ENCODE data around the gene ZBTB44.
"Not testable (repeated sequence)": the region's sequence is repeated elsewhere in the genome, so short reads cannot be mapped to it uniquely, and the experiment has no call there.

The ZBTB44 gene

GRCh38 chr11:130246270-130246669 is 68.4 kb downstream of the ZBTB44 start:
- no peak overlapping the region for H3K27ac ChIP-seq (ENCODE audit: low read length)
- no peaks in the 10 kb centered on the region for H3K36me3 ChIP-seq (ENCODE audit: control insufficient read depth in 1 of 2, insufficient read depth in 2 of 2, low read length in 2 of 2)
- no peaks in the 10 kb centered on the region for H3K27me3 ChIP-seq (ENCODE audit: low read depth, low read length)
- H3K4me3 ChIP-seq (ENCODE audit: low read depth in 1 of 2, low read length in 2 of 2) = no peak overlapping the region
- peaks cover 0 to 25% of the 10 kb centered on the region in 2 donors for H3K4me1 ChIP-seq (ENCODE audit: control insufficient read depth in 1 of 2, insufficient read depth in 2 of 2, low read length in 2 of 2)
- H3K9me3 ChIP-seq (ENCODE audit: control insufficient read depth in 1 of 2, low read length in 2 of 2) = no peaks in the 10 kb centered on the region

- H3K27ac ChIP-seq (ENCODE audit: low read length); H3K9me3 ChIP-seq (ENCODE audit: control insufficient read depth in 1 of 2, low read length in 2 of 2); H3K36me3 ChIP-seq (ENCODE audit: control insufficient read depth in 1 of 2, insufficient read depth in 2 of 2, low read length in 2 of 2); H3K4me3 ChIP-seq (ENCODE audit: low read depth in 1 of 2, low read length in 2 of 2); H3K27me3 ChIP-seq (ENCODE audit: low read depth, low read length): not testable (repeated sequence)
- H3K4me1 ChIP-seq (ENCODE audit: control insufficient read depth in 1 of 2, insufficient read depth in 2 of 2, low read length in 2 of 2) = peaks cover 0 to 25% of the 10 kb centered on the region in 2 donors
Observed at GRCh38 chr11:130245375-130245774, 69.3 kb downstream of the ZBTB44 start.

DNA sequence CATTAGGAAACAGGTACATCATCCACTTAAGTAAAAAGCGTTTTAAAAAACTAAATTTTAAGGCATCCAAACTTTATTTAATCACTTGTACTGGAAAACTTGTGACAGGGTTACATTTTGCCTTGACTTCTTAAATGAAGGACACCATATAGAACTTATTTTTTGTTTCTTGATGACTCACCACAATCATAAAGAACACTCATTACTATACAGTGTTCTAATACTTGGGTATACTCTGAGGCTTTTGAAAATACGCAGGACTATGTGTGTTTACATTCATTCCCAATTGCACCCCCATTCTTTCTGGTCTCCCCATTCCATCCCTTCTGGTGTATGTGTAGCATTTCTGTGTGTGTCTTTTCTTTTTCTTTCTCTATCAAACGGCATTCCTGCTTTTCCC is 69.9 kb downstream of the ZBTB44 start:
- Histone ChIP-seq H3K4me3 (ENCODE audit: low read depth in 1 of 2, low read length in 2 of 2) (no peak overlapping the region), H3K4me1 (ENCODE audit: control insufficient read depth in 1 of 2, insufficient read depth in 2 of 2, low read length in 2 of 2) (peaks cover 0 to 25% of the 10 kb centered on the region in 2 donors), H3K27ac (ENCODE audit: low read length) (no peak overlapping the region), H3K27me3 (ENCODE audit: low read depth, low read length) (no peaks in the 10 kb centered on the region), H3K9me3 (ENCODE audit: control insufficient read depth in 1 of 2, low read length in 2 of 2) (no peaks in the 10 kb centered on the region), H3K36me3 (ENCODE audit: control insufficient read depth in 1 of 2, insufficient read depth in 2 of 2, low read length in 2 of 2) (no peaks in the 10 kb centered on the region)

- H3K27ac ChIP-seq (ENCODE audit: low read length) = no peak overlapping the region
- no peak overlapping the region for H3K4me3 ChIP-seq (ENCODE audit: low read depth in 1 of 2, low read length in 2 of 2)
- peaks cover 1 to 9% of the 10 kb centered on the region in 2 donors for H3K36me3 ChIP-seq (ENCODE audit: control insufficient read depth in 1 of 2, insufficient read depth in 2 of 2, low read length in 2 of 2)
- peaks cover 0 to 25% of the 10 kb centered on the region in 2 donors for H3K4me1 ChIP-seq (ENCODE audit: control insufficient read depth in 1 of 2, insufficient read depth in 2 of 2, low read length in 2 of 2)
- H3K27me3 ChIP-seq (ENCODE audit: low read depth, low read length) = no peaks in the 10 kb centered on the region
- H3K9me3 ChIP-seq (ENCODE audit: control insufficient read depth in 1 of 2, low read length in 2 of 2) = no peaks in the 10 kb centered on the region
Observed at GRCh38 chr11:130243816-130244215, 70.9 kb downstream of the ZBTB44 start.

DNA sequence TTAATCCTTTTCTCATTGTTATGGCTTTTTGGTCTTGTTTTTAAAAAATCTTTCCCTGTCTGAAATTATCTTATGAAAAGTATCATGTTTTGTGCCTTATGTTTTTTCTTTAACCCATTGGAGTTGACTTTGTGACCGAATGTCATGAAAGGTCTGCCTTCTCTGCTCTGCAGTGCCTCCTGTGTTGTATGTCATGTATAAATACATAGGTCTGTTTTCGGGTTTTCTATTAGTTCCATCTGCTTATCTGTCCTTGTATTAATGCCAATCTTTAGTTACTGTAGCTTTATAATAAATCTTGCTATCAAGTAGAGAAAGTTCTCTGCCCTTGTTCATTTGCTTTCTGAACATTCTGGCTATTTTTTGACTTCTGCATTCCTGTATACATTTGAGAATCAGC is 73.0 kb downstream of the ZBTB44 start:
- Histone ChIP-seq H3K27ac (ENCODE audit: low read length) (no peak overlapping the region), H3K27me3 (ENCODE audit: low read depth, low read length) (no peaks in the 10 kb centered on the region), H3K4me3 (ENCODE audit: low read depth in 1 of 2, low read length in 2 of 2) (no peak overlapping the region), H3K36me3 (ENCODE audit: control insufficient read depth in 1 of 2, insufficient read depth in 2 of 2, low read length in 2 of 2) (peaks cover 15 to 17% of the 10 kb centered on the region in 2 donors), H3K4me1 (ENCODE audit: control insufficient read depth in 1 of 2, insufficient read depth in 2 of 2, low read length in 2 of 2) (peaks cover 0 to 15% of the 10 kb centered on the region in 2 donors), H3K9me3 (ENCODE audit: control insufficient read depth in 1 of 2, low read length in 2 of 2) (no peaks in the 10 kb centered on the region)

GRCh38 chr11:130237282-130238006 is 77.3 kb downstream of the ZBTB44 start:
- Histone ChIP-seq H3K4me3 (ENCODE audit: low read depth in 1 of 2, low read length in 2 of 2) (no peak overlapping the region), H3K9me3 (ENCODE audit: control insufficient read depth in 1 of 2, low read length in 2 of 2) (no peaks in the 10 kb centered on the region), H3K4me1 (ENCODE audit: control insufficient read depth in 1 of 2, insufficient read depth in 2 of 2, low read length in 2 of 2) (no peaks in the 10 kb centered on the region), H3K36me3 (ENCODE audit: control insufficient read depth in 1 of 2, insufficient read depth in 2 of 2, low read length in 2 of 2) (peaks cover 19 to 32% of the 10 kb centered on the region in 2 donors), H3K27ac (ENCODE audit: low read length) (no peak overlapping the region), H3K27me3 (ENCODE audit: low read depth, low read length) (no peaks in the 10 kb centered on the region)

GRCh38 chr11:130234315-130234714 is 80.4 kb downstream of the ZBTB44 start:
- Histone ChIP-seq H3K36me3 (ENCODE audit: control insufficient read depth in 1 of 2, insufficient read depth in 2 of 2, low read length in 2 of 2) (peaks cover 15 to 35% of the 10 kb centered on the region in 2 donors), H3K4me3 (ENCODE audit: low read depth in 1 of 2, low read length in 2 of 2) (no peak overlapping the region), H3K27ac (ENCODE audit: low read length) (no peak overlapping the region), H3K27me3 (ENCODE audit: low read depth, low read length) (no peaks in the 10 kb centered on the region), H3K9me3 (ENCODE audit: control insufficient read depth in 1 of 2, low read length in 2 of 2) (no peaks in the 10 kb centered on the region), H3K4me1 (ENCODE audit: control insufficient read depth in 1 of 2, insufficient read depth in 2 of 2, low read length in 2 of 2) (no peaks in the 10 kb centered on the region)

- H3K36me3 ChIP-seq (ENCODE audit: control insufficient read depth in 1 of 2, insufficient read depth in 2 of 2, low read length in 2 of 2) = peaks cover 11 to 35% of the 10 kb centered on the region in 2 donors
- not testable (repeated sequence) for H3K27ac ChIP-seq (ENCODE audit: low read length); H3K4me1 ChIP-seq (ENCODE audit: control insufficient read depth in 1 of 2, insufficient read depth in 2 of 2, low read length in 2 of 2); H3K9me3 ChIP-seq (ENCODE audit: control insufficient read depth in 1 of 2, low read length in 2 of 2); H3K4me3 ChIP-seq (ENCODE audit: low read depth in 1 of 2, low read length in 2 of 2); H3K27me3 ChIP-seq (ENCODE audit: low read depth, low read length)
Observed at GRCh38 chr11:130233888-130234287, 80.8 kb downstream of the ZBTB44 start.

- peaks cover 10 to 31% of the 10 kb centered on the region in 2 donors for H3K36me3 ChIP-seq (ENCODE audit: control insufficient read depth in 1 of 2, insufficient read depth in 2 of 2, low read length in 2 of 2)
- H3K4me1 ChIP-seq (ENCODE audit: control insufficient read depth in 1 of 2, insufficient read depth in 2 of 2, low read length in 2 of 2); H3K4me3 ChIP-seq (ENCODE audit: low read depth in 1 of 2, low read length in 2 of 2); H3K27me3 ChIP-seq (ENCODE audit: low read depth, low read length); H3K27ac ChIP-seq (ENCODE audit: low read length); H3K9me3 ChIP-seq (ENCODE audit: control insufficient read depth in 1 of 2, low read length in 2 of 2): not testable (repeated sequence)
Observed at GRCh38 chr11:130233486-130233885, 81.2 kb downstream of the ZBTB44 start.

GRCh38 chr11:130227373-130227772 is 87.3 kb downstream of the ZBTB44 start:
- Histone ChIP-seq H3K4me3 (ENCODE audit: low read depth in 1 of 2, low read length in 2 of 2) (no peak overlapping the region), H3K9me3 (ENCODE audit: control insufficient read depth in 1 of 2, low read length in 2 of 2) (no peaks in the 10 kb centered on the region), H3K36me3 (ENCODE audit: control insufficient read depth in 1 of 2, insufficient read depth in 2 of 2, low read length in 2 of 2) (peaks cover 0 to 3% of the 10 kb centered on the region in 2 donors), H3K27me3 (ENCODE audit: low read depth, low read length) (no peaks in the 10 kb centered on the region), H3K4me1 (ENCODE audit: control insufficient read depth in 1 of 2, insufficient read depth in 2 of 2, low read length in 2 of 2) (no peaks in the 10 kb centered on the region), H3K27ac (ENCODE audit: low read length) (no peak overlapping the region)

GRCh38 chr11:130223291-130223971 is 91.3 kb downstream of the ZBTB44 start:
- Histone ChIP-seq H3K36me3 (ENCODE audit: control insufficient read depth in 1 of 2, insufficient read depth in 2 of 2, low read length in 2 of 2) (no peaks in the 10 kb centered on the region), H3K4me1 (ENCODE audit: control insufficient read depth in 1 of 2, insufficient read depth in 2 of 2, low read length in 2 of 2) (no peaks in the 10 kb centered on the region), H3K4me3 (ENCODE audit: low read depth in 1 of 2, low read length in 2 of 2) (no peak overlapping the region), H3K27me3 (ENCODE audit: low read depth, low read length) (no peaks in the 10 kb centered on the region), H3K9me3 (ENCODE audit: control insufficient read depth in 1 of 2, low read length in 2 of 2) (no peaks in the 10 kb centered on the region), H3K27ac (ENCODE audit: low read length) (no peak overlapping the region)
